HT-29 (cell line): ENCODE measurements around the gene HCN4. TPM values are rescaled to one million over a fixed set of nuclear protein-coding genes. Genes with fewer than 3 reads are reported as not detected.
"Not testable (repeated sequence)": the region's sequence is repeated elsewhere in the genome, so short reads cannot be mapped to it uniquely, and the experiment has no call there.

Experiments used
- DNase-seq: peaks from one replicate; pipeline ENCODE4 v3.0.0-alpha.2; 2015; ENCODE audit warnings: low spot score
- total RNA-seq: library from RNA; depleted of rRNA; stranded (reverse); fragments of >200 nt; shearing (Covaris generic); gene quantifications from 2 replicates; pipeline ENCODE4 v1.2.3, GENCODE V29; 2014; rRNA removed

Gene HCN4
- total RNA-seq, result not detected in 2 replicates

GRCh38 chr15:73368301-73369136 lies at the start of gene HCN4:
HCN4 (minus strand) TSS chr15:73368958; CDS start chr15:73368270, 688 bp downstream.
- no peak for DNase-seq

GRCh38 chr15:73414876-73415275 lies 46.1 kb upstream of the HCN4 start:
- DNase-seq, result no peak

DNA sequence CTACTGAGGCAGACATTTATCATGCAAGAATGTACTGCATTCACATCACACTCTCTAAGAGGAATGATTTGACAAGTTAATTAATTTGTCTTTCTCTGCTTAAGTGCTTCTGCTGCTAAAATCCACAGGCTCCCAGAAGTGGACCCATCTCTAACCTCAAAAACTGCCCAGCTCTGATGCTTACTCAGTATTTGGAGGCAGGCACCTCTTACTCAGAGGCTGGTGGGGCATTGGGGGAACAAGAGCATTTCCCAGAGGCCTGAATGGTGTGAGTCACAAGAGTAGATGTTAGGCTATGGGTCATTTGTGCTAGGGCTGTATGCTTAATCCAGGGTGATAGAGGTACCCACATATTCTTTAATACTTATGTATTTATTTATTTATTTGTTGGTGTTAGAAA lies 34.4 kb upstream of the HCN4 start:
- no peak for DNase-seq

DNA sequence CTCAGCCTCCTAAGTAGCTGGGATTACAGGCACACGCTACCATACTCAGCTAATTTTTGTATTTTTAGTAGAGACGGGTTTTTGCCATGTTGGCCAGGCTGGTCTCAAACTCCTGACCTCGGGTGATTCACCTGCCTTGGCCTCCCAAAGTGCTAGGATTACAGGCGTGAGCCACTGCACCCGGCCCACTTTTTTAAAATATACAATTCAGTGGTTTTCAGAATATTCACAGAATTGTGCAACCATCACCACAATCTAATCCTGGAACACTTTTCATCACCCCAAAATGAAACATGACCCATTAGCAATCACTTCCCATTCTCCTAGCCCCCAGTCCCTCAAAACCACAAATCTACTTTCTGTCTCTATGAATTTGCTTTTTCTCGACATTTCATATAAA lies 31.5 kb upstream of the HCN4 start:
- not testable (repeated sequence) for DNase-seq

- no peak for DNase-seq
Observed at GRCh38 chr15:73398861-73399260, 30.1 kb upstream of the HCN4 start.

GRCh38 chr15:73397461-73397860 lies 28.7 kb upstream of the HCN4 start:
- DNase-seq, result no peak

DNA sequence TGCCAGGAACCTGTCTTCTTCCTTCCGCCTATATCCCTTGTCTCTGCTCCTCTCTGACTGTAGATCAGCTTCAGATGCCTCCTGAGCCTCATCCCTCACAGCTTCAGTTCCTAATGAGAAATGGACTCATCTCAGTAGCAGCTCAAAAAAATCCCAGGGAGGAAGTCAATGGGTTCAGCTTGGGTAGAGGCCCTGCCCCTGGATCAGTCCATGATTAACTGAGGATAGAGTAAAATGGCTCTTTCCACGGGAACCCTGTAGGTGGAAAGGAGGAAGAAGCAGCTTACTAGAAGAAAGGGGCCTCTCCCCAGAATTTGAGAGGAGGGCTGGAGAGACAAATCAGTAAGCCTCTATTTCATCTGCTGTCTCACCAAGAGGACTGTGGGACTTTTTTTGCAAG lies 26.9 kb upstream of the HCN4 start:
- DNase-seq, result no peak

GRCh38 chr15:73394782-73395181 lies 26.0 kb upstream of the HCN4 start:
- no peak for DNase-seq

DNA sequence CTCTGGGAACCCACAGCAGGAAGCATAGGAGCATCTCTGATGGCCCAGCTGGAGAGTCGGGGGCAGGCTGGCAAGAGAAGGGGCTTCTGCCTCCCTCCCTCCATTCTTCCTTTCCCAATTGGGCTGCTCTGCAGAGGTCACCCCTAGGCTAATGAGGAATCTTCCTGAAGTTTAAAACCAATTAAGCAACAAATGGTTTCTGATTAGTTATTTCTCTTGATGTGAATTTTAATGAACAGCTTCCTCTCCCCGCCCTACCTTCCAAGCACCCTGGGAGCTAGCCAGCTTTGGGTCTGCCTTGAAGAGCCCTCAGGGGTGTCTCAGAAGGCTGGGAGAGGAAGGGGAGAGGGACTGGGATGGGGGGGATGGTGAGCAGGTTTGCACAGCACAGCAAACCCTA lies 24.6 kb upstream of the HCN4 start:
- DNase-seq, result no peak

DNA sequence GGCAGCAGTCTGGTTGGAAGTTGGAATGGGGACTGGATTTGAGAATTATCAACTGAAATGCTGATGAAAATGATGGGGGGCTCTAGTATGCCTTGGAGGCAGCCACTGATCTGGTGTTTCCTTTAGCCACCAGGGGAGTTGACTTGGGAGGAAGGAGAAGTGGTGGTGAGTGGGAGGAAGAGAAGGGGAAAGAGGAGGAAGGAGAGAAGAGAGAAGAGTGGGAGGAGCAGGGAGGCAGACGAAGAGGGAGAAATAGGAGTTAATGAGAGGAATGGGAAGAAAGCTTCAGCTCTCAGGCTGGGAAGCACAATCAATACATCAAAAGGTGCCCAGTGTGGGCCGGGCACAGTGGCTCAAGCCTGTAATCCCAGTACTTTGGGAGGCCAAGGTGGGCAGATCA lies 23.3 kb upstream of the HCN4 start:
- no peak for DNase-seq

- no peak for DNase-seq
Observed at GRCh38 chr15:73391128-73391872, 22.5 kb upstream of the HCN4 start.

DNA sequence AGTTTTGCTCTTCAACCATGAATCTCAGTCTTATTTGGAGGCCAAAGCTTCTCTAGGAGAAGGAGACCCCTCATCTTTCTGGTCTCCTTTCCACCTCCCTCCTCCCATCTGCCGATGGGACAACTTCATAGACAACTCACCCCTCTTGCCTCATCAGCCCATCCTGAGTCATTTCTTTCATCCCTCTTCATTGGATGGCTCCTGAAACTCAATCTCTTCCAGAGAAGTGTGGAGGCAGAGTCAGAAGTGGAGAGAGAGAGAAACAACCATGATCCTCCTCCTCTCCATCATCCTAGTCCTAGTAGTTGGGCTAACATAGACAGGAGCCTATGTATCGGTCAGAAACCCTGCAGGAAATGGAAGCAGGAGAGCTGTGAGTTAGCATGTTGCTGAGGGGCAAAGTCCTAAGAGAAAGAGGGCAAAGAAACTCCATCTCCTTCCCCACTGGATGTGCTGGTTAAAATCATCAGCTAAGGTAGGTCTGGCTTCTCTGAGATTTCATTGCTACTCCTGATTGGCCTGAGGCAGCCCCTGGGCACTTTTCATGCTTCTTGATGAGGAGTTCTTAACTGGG lies 21.3 kb upstream of the HCN4 start:
- no peak for DNase-seq

GRCh38 chr15:73389539-73389938 lies 20.8 kb upstream of the HCN4 start:
- DNase-seq, result no peak

DNA sequence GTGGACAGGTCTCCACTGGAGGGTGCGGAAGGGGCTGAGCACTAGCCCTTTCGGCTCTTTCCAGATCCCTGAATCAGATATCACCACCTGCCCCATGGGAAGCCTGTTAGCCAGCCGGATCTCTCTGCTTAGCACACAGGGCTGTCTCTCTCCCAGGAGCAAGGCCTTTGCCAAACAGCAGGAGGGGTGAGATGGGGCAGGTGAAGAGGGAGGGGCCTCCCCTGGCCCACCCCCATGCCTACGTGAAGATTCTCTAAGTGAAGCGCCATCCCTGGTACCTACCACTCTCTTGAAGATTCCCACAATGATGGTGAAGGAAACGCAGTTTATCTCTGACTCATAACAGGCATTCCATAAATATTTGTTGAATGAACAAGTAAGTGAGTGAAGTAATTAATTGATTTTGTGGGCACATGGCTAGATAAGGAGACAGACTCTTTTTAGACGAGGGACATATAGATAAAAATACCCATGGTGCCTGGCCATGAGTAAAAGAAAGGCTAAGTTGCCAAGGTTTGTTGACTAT lies 19.6 kb upstream of the HCN4 start:
- DNase-seq, result peak; percentile 55

GRCh38 chr15:73387507-73388255 lies 18.9 kb upstream of the HCN4 start:
- DNase-seq, result no peak

GRCh38 chr15:73386886-73387506 lies 18.2 kb upstream of the HCN4 start:
- DNase-seq, result no peak

DNA sequence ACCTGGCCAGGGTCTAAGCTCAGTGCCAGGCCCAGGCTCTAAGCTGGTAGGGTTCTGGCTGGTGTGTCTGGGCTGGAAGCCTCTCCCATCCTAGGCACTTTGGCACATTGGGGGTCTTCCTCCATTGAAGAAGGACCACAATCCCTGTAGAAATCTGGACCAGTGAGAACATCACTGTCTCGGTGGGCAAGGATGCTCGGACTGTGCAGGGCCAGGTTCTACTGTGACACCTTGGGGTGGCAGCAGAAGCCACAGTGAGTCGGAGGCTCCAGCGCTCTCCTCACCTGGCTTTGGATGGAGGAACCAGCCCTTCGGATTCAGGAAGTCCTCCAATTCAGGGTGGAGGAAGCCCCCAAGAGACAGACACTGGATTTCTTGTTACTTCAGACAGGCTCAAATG lies 17.5 kb upstream of the HCN4 start:
- no peak for DNase-seq

- no peak for DNase-seq
Observed at GRCh38 chr15:73385205-73385604, 16.4 kb upstream of the HCN4 start.

GRCh38 chr15:73383310-73384189 lies 14.8 kb upstream of the HCN4 start:
- DNase-seq, result no peak

DNA sequence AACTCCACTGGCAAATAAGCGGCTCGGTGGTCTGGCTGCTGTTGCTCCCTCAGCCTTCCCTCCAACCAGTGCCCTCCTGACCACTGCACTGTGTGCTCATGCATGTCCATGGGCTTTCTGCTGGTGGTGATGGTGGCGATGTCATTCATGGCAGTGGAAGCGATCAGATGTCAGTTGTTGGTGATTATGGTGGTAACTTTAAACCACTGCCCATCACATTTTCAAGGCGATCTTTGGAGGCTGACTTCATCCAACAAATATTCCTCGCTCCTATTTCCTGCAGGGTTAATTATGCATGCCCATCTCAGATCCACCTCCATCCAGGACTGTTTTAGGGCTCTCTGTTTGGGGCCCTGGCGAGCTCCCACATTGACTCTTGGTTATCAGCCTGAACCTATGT lies 13.4 kb upstream of the HCN4 start:
- no peak for DNase-seq
